Measurements from ENCODE around the gene SNRNP48.

SNRNP48 gene

GRCh38 chr6:7574500-7574899 lies 15.5 kb upstream of the SNRNP48 start:
- Histone ChIP-seq H3K9me3 (ENCODE audit: severe bottlenecking) (no peaks in the 10 kb centered on the region), H3K27me3 (ENCODE audit: insufficient read depth, poor library complexity, severe bottlenecking) (no peaks in the 10 kb centered on the region), H3K4me3 (ENCODE audit: severe bottlenecking) (no peak overlapping the region), H3K4me1 (ENCODE audit: insufficient read depth, poor library complexity, severe bottlenecking) (no peaks in the 10 kb centered on the region), H3K36me3 (ENCODE audit: low read depth) (peaks cover 100% of the 10 kb centered on the region), H3K27ac (ENCODE audit: poor library complexity, severe bottlenecking) (no peak overlapping the region)
- no peak for TF ChIP-seq CTCF (IDR thresholded peaks at IDR 0.05; ENCODE audit: poor library complexity, severe bottlenecking)
- DNase-seq (ENCODE audit: low spot score) (no peak), ATAC-seq (ENCODE audit: low read depth) (no peak)

GRCh38 chr6:7578516-7578915 lies 11.5 kb upstream of the SNRNP48 start:
- Histone ChIP-seq H3K27me3 (ENCODE audit: insufficient read depth, poor library complexity, severe bottlenecking) (no peaks in the 10 kb centered on the region), H3K4me3 (ENCODE audit: severe bottlenecking) (no peak overlapping the region), H3K36me3 (ENCODE audit: low read depth) (peaks cover 99% of the 10 kb centered on the region), H3K27ac (ENCODE audit: poor library complexity, severe bottlenecking) (no peak overlapping the region), H3K4me1 (ENCODE audit: insufficient read depth, poor library complexity, severe bottlenecking) (no peaks in the 10 kb centered on the region), H3K9me3 (ENCODE audit: severe bottlenecking) (no peaks in the 10 kb centered on the region)
- DNase-seq (ENCODE audit: low spot score) (no peak), ATAC-seq (ENCODE audit: low read depth) (no peak)
- TF ChIP-seq CTCF (IDR thresholded peaks at IDR 0.05; ENCODE audit: poor library complexity, severe bottlenecking): no peak

GRCh38 chr6:7578931-7579330 lies 11.1 kb upstream of the SNRNP48 start:
- Histone ChIP-seq H3K36me3 (ENCODE audit: low read depth) (peaks cover 99% of the 10 kb centered on the region), H3K27ac (ENCODE audit: poor library complexity, severe bottlenecking) (no peak overlapping the region), H3K9me3 (ENCODE audit: severe bottlenecking) (no peaks in the 10 kb centered on the region), H3K4me3 (ENCODE audit: severe bottlenecking) (no peak overlapping the region), H3K27me3 (ENCODE audit: insufficient read depth, poor library complexity, severe bottlenecking) (no peaks in the 10 kb centered on the region), H3K4me1 (ENCODE audit: insufficient read depth, poor library complexity, severe bottlenecking) (no peaks in the 10 kb centered on the region)
- no peak for TF ChIP-seq CTCF (IDR thresholded peaks at IDR 0.05; ENCODE audit: poor library complexity, severe bottlenecking)
- DNase-seq (ENCODE audit: low spot score) (no peak), ATAC-seq (ENCODE audit: low read depth) (no peak)

GRCh38 chr6:7579851-7580250 lies 10.1 kb upstream of the SNRNP48 start:
- H3K4me3 ChIP-seq (ENCODE audit: severe bottlenecking): no peak overlapping the region
- H3K36me3 ChIP-seq (ENCODE audit: low read depth): peaks cover 99% of the 10 kb centered on the region
- no peaks in the 10 kb centered on the region for H3K4me1 ChIP-seq (ENCODE audit: insufficient read depth, poor library complexity, severe bottlenecking)
- TF ChIP-seq CTCF (IDR thresholded peaks at IDR 0.05; ENCODE audit: poor library complexity, severe bottlenecking): no peak
- H3K27me3 ChIP-seq (ENCODE audit: insufficient read depth, poor library complexity, severe bottlenecking): no peaks in the 10 kb centered on the region
- H3K9me3 ChIP-seq (ENCODE audit: severe bottlenecking): no peaks in the 10 kb centered on the region
- no peak for DNase-seq (ENCODE audit: low spot score)
- no peak overlapping the region for H3K27ac ChIP-seq (ENCODE audit: poor library complexity, severe bottlenecking)
- ATAC-seq (ENCODE audit: low read depth): no peak

- Histone ChIP-seq H3K4me3 (ENCODE audit: severe bottlenecking) (no peak overlapping the region), H3K27ac (ENCODE audit: poor library complexity, severe bottlenecking) (peak overlapping the region; percentile 11), H3K4me1 (ENCODE audit: insufficient read depth, poor library complexity, severe bottlenecking) (no peaks in the 10 kb centered on the region), H3K27me3 (ENCODE audit: insufficient read depth, poor library complexity, severe bottlenecking) (no peaks in the 10 kb centered on the region), H3K36me3 (ENCODE audit: low read depth) (peaks cover 97% of the 10 kb centered on the region), H3K9me3 (ENCODE audit: severe bottlenecking) (no peaks in the 10 kb centered on the region)
- ATAC-seq (ENCODE audit: low read depth) (peak; percentile 26; the same call in 1 of the 3 replicates), DNase-seq (ENCODE audit: low spot score) (no peak)
- TF ChIP-seq CTCF (IDR thresholded peaks at IDR 0.05; ENCODE audit: poor library complexity, severe bottlenecking): no peak
Observed at GRCh38 chr6:7580537-7580926, 9.5 kb upstream of the SNRNP48 start.
